Hematopoietic multipotent progenitor cell treated with erythropoietin and hydrocortisone succinate and interleukin-3 and kit ligand, for 15 days (in vitro differentiated cells): ENCODE results near the gene RGSL1.
"Not testable (repeated sequence)": the region's sequence is repeated elsewhere in the genome, so short reads cannot be mapped to it uniquely, and the experiment has no call there.

ENCODE experiments used
- DNase-seq: peaks from one replicate; pipeline ENCODE4 v3.0.0-alpha.2; 2015; ENCODE audit warnings: low spot score

RGSL1 gene

DNA sequence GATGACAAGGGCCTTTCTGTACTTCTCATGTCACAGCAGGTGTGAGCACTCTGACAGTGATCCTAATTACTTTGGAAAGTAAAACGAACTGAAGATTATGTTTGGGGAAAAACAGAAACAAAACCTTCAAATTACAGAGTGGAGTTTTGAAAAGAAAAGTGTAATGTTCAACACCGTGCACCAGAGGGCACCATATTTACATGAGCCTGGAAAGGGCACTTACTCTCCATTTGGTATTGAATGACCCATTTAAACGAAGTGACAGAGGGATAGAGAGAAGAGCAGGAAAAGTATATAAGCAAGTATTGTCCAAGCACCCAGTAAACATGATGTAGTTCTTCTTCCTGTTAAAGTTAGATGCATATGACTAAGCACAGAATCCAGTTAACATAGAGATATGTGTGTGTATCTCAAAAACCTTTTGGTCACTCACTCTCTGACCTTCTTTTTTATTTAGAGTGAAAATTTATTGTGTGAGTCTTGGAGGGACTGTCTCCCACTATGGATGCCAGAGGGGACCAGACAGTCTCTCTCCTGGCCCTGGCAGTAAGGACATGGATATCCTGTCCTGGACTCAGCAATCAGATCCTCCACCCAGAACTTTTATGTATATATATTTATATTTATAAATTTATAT, 3.8 kb upstream of the RGSL1 start:
- peak; percentile 72 for DNase-seq

DNA sequence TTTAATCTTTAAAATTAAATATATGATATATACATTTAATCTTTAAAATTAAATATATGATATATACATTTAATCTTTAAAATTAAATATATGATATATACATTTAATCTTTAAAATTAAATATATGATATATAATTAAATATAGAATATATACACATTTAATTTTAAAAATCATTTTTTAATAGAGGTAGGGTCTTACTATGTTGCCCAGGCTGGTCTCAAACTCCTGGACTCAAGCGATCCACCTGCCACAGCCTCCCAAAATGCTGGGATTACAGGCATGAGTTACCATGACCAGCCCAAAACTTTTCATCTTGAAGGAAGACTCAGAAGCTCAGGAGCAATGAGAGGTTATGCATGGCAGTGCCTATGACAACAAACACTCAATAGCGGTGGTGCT, 2.8 kb upstream of the RGSL1 start:
- DNase-seq, result not testable (repeated sequence)

DNA sequence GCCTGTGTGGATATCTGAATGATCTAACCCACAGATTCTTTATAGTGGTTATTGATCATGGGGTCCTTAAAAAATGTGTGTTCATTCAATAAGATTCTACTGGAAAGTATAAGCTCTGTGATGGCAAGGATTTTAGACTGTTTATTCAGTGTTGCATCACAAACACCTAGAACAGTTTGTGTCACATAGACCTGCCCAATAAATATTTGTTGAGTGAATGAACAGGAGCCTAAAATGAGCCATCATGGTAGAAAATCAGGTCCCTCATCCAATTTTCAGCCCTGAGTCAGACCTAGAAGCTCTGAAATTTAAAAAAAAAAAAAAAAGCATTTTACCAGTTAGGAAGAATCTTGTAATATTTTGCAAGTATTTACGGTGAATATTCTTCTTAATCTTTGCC, 2.3 kb upstream of the RGSL1 start:
- DNase-seq, result no peak

DNA sequence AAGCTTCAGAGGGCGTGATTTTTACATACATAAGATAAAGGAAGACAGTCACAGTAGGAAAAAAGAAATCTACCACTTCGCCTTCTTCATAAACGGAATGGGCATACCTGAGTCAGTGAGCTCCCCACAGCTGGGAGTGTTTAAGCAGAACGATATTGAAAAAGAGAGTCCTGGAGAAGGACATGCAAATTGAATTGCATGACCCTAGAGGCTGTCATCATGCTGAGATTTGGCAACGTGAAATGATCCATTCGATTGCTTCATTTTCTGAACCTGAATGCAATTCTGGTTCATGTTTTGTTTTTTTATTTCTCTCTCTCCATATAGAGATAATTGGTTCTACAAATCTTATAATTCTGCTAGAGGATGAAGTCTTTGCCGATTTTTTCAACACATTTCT, 3.7 kb downstream of the RGSL1 start:
- no peak for DNase-seq

DNA sequence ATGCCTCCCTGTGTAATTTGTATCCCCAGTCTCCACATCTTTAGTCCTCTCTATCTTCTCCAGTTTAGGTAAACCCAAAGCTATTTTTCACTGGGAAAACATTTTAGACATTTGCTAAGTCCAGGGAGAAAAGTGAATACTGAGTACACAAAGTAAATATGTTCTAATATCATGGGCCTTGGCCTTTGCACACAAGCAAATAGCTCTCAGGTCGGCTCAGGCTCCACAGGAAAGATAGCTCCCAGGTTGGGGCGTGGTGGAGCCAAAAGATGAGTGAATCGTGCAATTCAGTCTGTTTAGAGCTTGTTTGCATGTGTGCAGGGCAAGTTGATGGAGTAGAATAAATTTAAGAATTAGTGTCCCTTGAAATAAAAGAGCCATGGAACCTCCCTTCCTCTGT, 7.9 kb downstream of the RGSL1 start:
- no peak for DNase-seq

DNA sequence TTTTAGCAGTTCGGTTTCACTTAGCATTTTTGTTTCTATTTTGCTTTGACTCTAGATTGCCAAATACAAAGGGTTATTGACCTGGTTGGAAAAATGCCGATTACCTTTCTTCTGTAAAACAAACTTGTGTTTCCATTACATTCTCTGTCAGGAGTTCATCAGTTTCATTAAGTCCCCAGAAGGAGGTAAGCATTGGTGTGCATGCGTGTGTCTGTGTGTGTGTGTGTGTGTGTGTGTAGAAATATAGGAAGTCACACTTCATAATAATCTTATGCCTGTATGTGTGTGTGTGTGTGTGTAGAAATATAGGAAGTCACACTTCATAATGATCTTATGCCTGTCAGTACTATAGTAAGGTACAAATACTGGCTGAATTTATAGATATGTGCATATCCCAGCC, 10.0 kb downstream of the RGSL1 start:
- DNase-seq, result no peak

DNA sequence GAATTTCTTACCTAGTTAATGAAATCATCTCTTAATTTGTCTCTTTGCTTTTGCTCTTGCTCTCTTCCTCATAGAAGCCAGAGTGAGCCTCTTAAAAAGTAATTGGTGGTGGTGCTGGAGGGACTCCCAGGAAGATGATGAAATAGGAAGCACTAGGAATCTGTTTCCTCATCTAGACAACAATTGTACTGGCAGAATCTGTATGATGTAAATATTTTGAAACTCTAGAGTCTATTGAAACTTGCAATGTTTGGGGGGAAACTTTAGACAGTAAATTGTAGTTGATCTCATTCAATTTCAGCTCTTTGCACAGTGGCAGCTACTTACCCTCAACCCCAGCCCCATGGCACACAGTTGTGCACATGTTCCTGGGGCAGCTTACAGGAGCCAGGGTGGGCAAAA, 10.6 kb downstream of the RGSL1 start:
- no peak for DNase-seq

DNA sequence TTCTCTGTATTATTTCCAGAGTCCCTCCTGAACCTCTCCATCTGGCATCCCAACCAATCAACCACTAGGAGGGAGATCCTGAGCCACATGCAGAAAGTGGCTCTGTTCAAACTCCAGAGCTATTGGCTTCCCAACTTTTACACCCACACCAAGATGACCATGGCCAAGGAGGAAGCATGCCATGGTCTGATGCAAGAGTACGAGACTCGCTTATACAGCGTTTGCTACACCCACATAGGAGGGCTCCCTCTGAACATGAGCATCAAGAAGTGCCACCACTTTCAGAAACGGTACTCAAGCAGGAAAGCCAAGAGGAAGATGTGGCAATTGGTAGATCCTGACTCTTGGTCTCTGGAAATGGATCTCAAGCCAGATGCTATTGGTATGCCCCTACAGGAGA, 23.6 kb downstream of the RGSL1 start:
- DNase-seq, result no peak

DNA sequence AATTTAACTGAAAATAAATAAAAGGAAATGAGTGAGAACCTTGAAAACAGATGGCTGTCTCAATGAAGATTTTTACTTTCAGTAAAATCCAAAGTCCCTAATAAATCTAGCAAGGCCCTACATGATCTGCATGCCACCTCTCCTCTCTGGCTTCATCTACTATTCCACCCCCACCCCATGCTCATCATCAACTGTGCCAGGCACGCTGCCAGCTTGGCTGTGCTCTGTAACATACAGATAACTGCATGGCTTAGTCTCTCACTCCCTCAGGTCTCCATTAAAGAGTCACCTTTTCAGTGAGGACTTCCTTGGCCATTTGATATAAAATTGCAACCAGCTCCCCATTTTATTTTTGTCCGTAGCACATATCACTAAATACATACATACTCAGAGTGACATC, 26.7 kb downstream of the RGSL1 start:
- peak; percentile 82 for DNase-seq

DNA sequence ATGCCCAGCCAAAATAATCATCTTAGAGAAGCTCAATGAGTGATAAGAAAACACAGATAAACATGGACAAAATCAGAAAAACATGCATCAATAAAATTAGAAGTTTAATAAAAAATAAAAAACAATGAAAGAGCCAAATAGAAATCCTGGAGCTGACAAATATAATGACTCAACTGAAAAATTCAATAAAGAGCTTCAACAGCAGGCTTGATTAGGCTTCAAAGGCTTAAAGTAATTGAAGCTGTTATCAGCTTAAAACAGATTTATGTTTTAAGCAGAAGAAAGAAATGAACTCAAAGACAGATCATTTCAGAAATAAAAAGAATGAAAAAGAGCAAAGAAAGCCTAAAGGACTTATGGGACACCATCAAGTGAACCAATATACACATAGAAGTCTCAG, 28.3 kb downstream of the RGSL1 start:
- DNase-seq, result no peak

DNA sequence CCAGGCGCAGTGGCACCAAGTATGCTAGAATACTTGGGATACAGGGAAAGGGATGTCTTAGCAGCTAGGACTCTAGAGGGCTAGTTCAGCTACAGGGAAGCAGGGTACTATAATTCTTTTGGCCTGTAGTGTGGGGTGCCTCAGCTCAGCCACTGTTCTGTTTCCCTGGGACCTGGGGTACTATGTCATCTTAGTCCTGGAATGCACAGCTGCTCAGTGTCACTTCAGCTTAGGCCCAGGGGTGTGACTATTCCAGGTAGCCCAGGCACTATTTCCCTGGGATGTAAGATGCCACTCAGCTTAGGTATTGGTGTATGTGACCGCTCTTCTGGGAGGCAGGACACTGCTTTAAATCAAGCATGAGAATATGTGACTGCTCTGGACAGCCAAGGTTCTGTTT, 34.1 kb downstream of the RGSL1 start:
- no peak for DNase-seq

DNA sequence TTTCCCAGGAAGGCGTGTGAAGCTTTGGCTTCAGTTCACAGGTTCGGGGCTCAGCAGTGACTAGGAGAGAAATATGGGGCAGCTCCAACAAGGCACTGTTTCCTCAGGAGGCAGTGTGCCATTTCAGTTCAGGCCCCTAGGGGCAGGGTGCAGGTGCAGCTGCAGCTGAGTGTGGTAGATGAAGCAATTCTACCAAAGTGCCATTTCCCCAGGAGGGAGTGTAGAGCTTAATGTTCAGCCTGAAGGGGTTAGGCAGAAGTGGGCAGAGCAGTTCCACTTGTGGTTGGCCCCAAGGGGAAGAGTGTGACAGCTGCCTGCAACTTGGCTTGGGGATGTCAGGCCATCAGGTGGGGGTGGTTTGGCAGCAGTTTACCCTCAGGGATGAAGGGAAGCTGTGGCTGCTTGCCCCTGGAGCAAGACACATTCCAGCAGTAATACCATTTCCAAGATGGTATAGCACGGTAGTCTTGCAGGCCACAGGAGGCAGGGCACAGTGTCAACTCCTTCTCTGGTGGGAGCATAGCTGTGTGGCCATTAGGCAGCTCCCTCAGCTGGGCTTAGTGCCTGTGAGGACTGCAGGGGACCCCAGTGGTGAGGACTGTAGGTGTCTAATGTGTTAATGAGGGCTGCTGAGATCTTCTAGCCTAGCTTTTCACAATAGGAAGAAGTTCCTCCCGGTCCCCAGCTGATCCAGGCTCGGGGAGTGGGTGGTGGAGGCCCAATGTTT, 34.7 kb downstream of the RGSL1 start:
- DNase-seq, result no peak

DNA sequence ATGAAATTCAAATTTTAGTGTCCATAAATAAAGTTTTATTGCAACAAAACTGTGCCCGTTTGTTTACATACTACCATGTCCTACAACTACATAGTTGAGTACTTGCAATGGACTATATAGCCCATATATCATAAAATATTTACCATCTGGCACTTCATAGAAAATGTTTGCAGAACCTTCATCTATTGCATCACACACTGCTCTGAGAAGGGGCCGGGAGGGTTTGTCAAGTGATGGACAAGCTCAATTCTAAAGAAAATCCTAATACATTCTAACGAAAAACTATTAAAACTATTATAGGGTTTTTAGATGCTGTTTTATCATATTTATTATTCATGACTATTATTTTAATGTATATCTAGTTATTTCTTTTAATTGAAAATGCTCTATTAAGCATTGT, 35.9 kb downstream of the RGSL1 start:
- DNase-seq, result no peak

DNA sequence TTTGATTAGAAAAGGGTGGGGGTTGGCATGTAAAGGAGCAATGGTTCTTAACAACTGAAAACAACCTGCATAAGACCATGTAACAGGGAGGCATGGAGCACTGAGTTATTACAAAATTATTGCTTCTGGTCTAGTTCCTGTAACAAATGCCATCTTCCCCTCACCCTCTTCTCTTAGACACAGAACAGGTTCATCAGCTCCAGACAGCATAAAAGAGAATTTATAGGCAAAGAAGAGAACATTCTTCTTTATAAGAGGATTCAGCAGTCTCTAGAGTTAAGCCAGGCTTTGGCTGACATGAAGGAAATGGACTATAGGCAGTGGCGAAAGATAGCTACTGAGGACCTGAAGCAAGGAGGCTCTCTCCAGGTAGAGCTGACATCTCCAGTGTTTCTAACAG, 38.9 kb downstream of the RGSL1 start:
- DNase-seq, result no peak

DNA sequence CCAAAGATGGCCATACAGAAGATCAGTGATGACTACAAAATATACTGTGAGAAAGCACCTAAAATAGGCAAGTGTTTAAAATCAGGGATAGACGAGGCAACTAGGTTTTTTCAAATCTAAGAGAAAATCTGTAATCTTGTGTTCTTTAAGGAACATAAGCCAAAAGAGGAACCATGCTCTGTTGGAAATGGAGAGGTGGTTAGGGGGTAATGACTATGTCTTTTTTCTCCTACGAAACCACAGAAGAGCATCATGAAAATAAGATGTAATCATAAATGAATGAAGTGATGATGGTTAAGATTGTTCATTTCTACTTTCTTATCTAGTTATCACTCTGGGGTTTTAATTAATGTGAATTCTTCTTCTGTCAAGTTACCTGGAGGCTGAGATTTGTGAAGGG, 43.1 kb downstream of the RGSL1 start:
- no peak for DNase-seq

DNA sequence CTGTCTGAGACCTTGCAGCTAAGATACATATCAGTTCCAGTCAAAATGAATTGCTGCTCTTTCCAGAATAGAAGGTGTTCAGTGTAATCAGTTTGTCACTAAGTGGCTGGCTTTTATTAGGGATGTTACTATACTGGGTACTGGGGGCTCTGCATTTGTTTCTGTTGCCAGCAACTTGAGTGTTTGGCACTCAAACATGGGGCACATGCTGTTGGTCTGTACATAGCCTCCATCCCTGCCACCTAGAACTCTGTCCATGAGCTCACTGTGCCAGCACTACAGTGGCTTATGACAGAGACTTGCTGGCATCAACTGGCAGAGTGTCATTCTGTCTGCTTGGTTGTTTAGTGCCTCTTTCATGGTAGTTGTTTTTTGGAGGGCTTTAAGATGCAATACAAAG, 45.1 kb downstream of the RGSL1 start:
- DNase-seq, result no peak

DNA sequence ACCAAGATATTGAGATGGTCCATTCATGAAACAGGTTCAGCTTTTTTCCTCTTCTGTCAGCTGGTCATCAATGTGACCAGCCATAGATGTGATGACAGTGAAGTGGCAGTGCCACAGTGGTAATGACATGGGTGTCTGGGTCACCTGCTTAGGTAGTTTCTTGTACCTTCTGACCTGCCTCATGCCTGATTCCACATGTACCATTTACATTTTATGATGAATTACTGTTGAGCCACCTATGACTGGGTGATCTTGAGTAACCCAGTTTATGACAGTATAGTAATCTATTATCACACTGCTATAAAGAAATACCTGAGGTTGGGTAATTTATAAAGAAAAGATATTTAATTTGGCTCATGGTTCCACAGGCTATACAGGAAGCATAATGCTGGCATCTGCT, 45.7 kb downstream of the RGSL1 start:
- DNase-seq, result no peak

DNA sequence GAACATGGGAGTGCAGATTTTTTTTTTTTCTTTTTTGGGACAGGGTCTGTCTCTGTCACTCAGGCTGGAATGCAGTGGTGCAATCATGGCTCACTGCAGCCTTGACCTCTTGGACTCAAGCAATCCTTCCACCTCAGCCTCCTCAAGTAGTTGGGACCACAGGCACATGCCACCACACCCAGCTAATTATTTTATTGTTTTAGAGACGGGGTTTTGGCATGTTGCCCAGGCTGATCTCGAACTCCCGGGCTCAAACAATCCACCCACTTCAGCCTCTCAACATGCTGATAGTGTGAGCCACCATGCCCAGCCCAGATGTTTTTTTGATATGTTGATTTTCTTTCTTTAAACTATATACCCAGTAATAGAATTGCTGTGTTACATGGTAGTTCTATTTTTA, 57.7 kb downstream of the RGSL1 start:
- DNase-seq, result no peak

DNA sequence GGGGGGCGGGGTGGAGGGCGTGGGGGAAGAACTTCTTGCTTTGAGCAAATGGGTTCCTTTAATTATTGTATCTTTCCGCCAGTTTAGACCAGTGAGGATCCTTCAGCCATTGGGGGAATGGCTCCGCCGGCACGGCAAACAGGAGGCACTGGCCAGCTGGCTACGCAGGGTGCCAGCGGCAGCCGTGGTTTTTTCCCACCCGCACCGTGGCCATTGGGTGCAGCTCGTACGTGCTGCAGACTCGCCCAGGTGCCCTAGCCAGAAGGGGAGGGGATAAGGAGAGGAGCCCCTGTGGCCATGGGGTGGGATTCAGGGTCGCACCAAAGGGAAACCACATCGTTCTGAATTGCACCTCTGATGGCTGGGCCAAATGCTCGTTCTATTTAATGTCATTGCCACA, 65.6 kb downstream of the RGSL1 start:
- DNase-seq, result no peak

DNA sequence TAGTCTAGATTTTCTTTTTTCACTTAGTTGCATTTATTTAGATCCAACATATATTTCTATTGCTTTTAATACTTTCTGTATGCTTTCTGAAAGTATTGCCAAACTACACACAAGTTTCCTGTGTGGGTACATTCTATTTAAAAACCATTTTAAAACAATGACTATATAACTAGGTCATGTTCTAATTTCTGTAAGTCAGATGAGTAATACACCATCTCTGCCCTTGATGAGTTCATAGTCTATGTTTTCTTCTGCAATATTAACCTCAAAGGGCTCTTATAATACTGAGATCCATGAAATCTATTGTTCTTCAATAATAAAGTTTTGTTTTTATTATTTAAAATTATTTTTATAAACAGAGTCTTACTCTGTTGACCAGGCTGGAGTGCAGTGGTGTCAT, 70.8 kb downstream of the RGSL1 start:
- no peak for DNase-seq

DNA sequence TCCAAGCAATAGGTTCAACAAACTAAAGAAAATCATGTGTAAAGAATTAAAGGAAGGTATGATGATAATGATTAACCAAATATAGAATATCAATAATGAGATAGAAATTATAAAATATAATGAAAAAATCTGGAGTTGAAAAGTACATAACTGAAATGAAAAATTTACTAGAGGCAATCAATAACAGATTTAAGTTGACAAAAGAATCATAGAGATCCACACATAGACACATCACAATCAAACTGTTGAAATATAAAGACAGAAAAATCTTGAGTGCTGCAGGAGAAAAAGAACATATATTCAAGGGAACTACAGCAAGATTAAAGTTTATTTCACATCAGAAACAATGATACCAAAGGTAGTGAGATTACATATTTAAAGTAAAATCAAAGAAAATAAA, 75.4 kb downstream of the RGSL1 start:
- no peak for DNase-seq

DNA sequence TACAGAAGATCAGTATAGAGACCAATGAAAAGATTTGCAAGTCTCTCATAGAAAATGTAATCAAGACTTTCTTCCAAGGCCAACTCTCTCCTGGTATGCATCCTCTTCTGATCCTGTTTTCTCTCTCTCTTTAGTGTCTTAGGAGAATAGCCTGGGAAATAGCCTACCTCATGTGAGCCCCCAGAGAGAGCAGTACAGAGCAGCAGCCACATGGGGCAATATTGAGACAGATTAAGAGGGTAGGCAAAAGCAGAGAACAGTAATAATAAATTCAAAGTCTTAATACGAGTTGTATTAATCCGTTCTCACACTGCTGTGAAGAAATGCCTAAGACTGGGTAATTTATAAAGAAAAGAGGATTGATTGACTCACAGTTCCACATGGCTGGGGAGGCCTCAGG, 77.7 kb downstream of the RGSL1 start:
- DNase-seq, result no peak

DNA sequence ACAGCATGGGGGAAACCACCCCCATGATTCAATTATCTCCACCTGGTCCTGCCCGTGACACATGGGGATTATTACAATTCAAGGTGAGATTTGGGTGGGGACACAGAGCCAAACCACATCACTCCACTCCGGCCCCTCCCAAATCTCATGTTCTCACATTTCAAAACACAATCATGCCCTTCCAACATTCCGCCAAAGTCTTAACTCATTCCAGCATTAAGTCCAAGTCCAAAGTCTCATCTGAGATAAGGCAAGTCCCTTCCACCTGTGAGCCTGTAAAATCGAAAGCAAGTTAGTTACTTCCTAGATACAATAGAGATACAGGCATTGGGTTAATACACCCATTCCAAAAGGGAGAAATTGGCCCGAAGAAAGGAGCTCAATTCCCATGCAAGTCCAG, 78.3 kb downstream of the RGSL1 start:
- not testable (repeated sequence) for DNase-seq

DNA sequence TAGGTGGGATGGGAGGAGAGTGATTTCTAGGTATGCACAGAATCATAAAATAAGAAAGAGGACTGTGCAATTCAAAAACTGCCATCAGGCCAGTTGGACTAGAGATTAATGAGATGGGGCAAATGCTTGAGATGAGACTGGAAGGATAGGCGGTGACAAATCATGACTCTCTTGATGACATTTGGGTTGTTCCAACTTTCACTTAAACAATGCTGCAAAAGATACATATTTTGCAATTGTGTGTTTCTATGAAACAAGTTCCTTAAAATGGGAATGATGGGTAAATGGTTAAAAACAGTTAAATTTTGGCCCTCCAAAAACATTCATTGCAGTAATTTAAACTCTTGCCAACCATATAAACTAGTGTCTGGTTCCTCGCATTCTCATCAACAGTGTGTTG, 84.0 kb downstream of the RGSL1 start:
- DNase-seq, result no peak
